Esophagus squamous epithelium (tissue), 5 donors: ENCODE results near the gene ASTN1. TPM values are rescaled to one million over a fixed set of nuclear protein-coding genes. Genes with fewer than 3 reads are reported as not detected.

Experiments used
- DNase-seq: peaks from one replicate; lab custom pipeline; 2025; lab: John Stamatoyannopoulos, UW
- H3K27ac ChIP-seq, 4 donors: fragments of 200-600 bp; sonication (generic); one replicate each; pipeline ENCODE4 v1.5.1; 2016 to 2019; ENCODE audit warnings: mild to moderate bottlenecking in 1 of 4
- H3K27me3 ChIP-seq, 4 donors: fragments of 200-600 bp; sonication (generic); 1 replicate in 3 of 4; 2 replicates in 1 of 4; pipeline versions ENCODE4 v1.5.1 to v1.6.0; 2017 to 2021; ENCODE audit warnings: antibody characterized with exemption in 1 of 4
- H3K36me3 ChIP-seq, 3 donors: fragments of 200-600 bp; sonication (generic); one replicate each; pipeline ENCODE4 v1.5.1; 2016 to 2019
- H3K4me1 ChIP-seq, 3 donors: fragments of 200-600 bp; sonication (generic); one replicate each; pipeline ENCODE4 v1.5.1; 2017 to 2019
- H3K4me3 ChIP-seq, 4 donors: fragments of 200-600 bp; sonication (generic); 1 replicate in 3 of 4; 2 replicates in 1 of 4; pipeline ENCODE4 v1.5.1; 2016 to 2019; ENCODE audit warnings: mild to moderate bottlenecking in 2 of 4, moderate library complexity in 1 of 4
- H3K9me3 ChIP-seq, 3 donors: fragments of 200-600 bp; sonication (generic); one replicate each; pipeline ENCODE4 v1.5.1; 2016 to 2019
- POLR2A ChIP-seq, 4 donors: fragments of 450-650 bp; IDR thresholded peaks; one replicate each; pipeline ENCODE4 v1.6.1; 2017; ENCODE audit warnings: antibody characterized with exemption in 4 of 4, mild to moderate bottlenecking in 4 of 4, moderate library complexity in 3 of 4
- WGBS, 2 donors: methylation state at CpG; one replicate each; pipeline ENCODE4 v1.1.5; 2018; 5-methylcytosine and 5-hydroxymethylcytosine counted together
- intact Hi-C: fragments of 100-400 bp; cut with DNase I; formaldehyde crosslinking; loops from one replicate; pipeline ENCODE4 v1.15.0; 2022
- total RNA-seq, 4 donors: library from RNA; depleted of rRNA; stranded (reverse); fragments of >200 nt; gene quantifications; one replicate each; pipeline ENCODE4 v1.1.0, GENCODE V29; 2016
- TF ChIP-seq, protein P1 (sequence below), 6 experiments: fragments of 450-650 bp in 4 of 6; fragments of 200-600 bp in 2 of 6; sonication (generic) in 2 of 6; IDR thresholded peaks; one replicate each; pipeline ENCODE4 v1.5.1; 2016 to 2019; ENCODE audit warnings: antibody characterized with exemption in 6 of 6, mild to moderate bottlenecking in 4 of 6, moderate library complexity in 4 of 6
- donor health status: DM: yes; HTN: yes; CAD: no.

The ASTN1 gene
- total RNA-seq, 4 donors from 2014 or later = under 0.01 TPM; not detected in 3

DNA sequence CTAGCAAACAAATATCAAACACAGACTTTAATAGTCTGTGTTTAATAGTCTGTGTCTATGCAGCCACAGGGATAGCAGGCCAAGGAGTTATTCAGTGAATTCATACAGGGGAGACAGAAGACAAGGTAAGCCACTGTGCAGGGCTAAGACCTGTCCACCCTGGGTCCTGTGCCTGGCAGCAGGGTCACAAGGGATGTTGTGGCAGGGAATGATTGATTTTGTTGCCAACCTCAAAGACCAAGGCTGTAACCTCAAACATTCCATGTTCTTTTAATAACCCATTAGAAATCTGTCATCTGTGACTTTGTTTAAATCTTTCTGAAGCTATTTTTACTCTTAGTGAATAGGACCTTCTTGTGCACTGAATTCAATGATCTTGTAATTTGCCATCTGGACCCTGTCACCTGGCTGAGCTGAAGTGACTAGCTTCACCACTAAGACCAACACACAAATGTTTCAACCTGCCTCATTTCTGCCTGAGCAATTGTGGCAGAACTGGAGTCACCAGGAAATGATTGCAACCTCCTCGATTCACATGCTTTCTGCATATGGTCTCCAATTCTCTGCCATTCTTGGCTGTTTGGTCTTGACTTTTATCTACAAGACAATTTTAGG, 154.2 kb downstream of the ASTN1 start:
- 29 to 36% methylated on average over 1 of the region's 1 CpG for WGBS, 2 donors
- Histone ChIP-seq H3K27me3 (no peaks in the 10 kb centered on the region), H3K36me3 (no peaks in the 10 kb centered on the region), H3K4me1 (no peaks in the 10 kb centered on the region), H3K4me3 (no peak overlapping the region), H3K9me3 (no peaks in the 10 kb centered on the region), H3K27ac (no peak overlapping the region)
- TF ChIP-seq POLR2A (IDR thresholded peaks at IDR 0.05) = no peak
- TF ChIP-seq, protein P1, sequence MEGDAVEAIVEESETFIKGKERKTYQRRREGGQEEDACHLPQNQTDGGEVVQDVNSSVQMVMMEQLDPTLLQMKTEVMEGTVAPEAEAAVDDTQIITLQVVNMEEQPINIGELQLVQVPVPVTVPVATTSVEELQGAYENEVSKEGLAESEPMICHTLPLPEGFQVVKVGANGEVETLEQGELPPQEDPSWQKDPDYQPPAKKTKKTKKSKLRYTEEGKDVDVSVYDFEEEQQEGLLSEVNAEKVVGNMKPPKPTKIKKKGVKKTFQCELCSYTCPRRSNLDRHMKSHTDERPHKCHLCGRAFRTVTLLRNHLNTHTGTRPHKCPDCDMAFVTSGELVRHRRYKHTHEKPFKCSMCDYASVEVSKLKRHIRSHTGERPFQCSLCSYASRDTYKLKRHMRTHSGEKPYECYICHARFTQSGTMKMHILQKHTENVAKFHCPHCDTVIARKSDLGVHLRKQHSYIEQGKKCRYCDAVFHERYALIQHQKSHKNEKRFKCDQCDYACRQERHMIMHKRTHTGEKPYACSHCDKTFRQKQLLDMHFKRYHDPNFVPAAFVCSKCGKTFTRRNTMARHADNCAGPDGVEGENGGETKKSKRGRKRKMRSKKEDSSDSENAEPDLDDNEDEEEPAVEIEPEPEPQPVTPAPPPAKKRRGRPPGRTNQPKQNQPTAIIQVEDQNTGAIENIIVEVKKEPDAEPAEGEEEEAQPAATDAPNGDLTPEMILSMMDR (IDR thresholded peaks at IDR 0.05) = no peak
- DNase-seq = no peak
- intact Hi-C loops = no loop called here

DNA sequence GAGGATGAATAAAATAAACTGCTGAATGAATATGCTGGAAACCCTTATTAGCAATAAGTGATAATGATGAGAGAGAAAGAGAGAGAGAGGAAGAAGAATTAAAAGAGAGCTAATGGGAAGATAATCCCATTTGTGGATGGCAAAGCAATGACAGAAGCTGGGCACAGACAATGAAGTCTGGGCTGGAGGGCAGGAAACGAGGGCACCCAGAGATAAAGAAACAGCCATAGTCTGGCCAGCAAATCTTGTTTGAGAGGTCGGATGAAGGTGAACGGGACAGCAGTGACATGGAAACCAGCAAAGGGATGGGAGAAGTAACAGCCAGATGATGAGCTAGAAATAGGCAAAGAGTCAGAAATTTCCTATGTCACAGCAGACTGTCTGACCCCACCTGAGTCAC, 155.9 kb downstream of the ASTN1 start:
- DNase-seq = no peak
- no peaks in the 10 kb centered on the region for H3K36me3 ChIP-seq
- H3K4me1 ChIP-seq = no peaks in the 10 kb centered on the region
- H3K27ac ChIP-seq = no peak overlapping the region
- whole genome bisulfite sequencing, 2 donors = 65 to 73% methylated on average over 3 of the region's 3 CpGs
- no peaks in the 10 kb centered on the region for H3K9me3 ChIP-seq
- H3K27me3 ChIP-seq = no peaks in the 10 kb centered on the region
- TF ChIP-seq POLR2A (IDR thresholded peaks at IDR 0.05) = no peak
- TF ChIP-seq, protein P1 (IDR thresholded peaks at IDR 0.05) = no peak
- no peak overlapping the region for H3K4me3 ChIP-seq
- intact Hi-C loops = no loop called here

GRCh38 chr1:177007437-177008161, 156.9 kb downstream of the ASTN1 start:
- Histone ChIP-seq H3K27me3 (no peaks in the 10 kb centered on the region), H3K9me3 (no peaks in the 10 kb centered on the region), H3K36me3 (no peaks in the 10 kb centered on the region), H3K27ac (no peak overlapping the region), H3K4me1 (no peaks in the 10 kb centered on the region), H3K4me3 (no peak overlapping the region)
- intact Hi-C loops = no loop called here
- DNase-seq = no peak
- 56 to 73% methylated on average over 8 of the region's 8 CpGs for WGBS, 2 donors
- TF ChIP-seq POLR2A (IDR thresholded peaks at IDR 0.05) = no peak
- TF ChIP-seq, protein P1 (IDR thresholded peaks at IDR 0.05) = no peak

GRCh38 chr1:177002891-177003290, 161.6 kb downstream of the ASTN1 start:
- H3K4me1 ChIP-seq = no peaks in the 10 kb centered on the region
- H3K4me3 ChIP-seq = no peak overlapping the region
- WGBS, 2 donors = 62 to 72% methylated on average over 5 of the region's 5 CpGs
- DNase-seq = no peak
- H3K36me3 ChIP-seq = no peaks in the 10 kb centered on the region
- no peaks in the 10 kb centered on the region for H3K9me3 ChIP-seq
- no peaks in the 10 kb centered on the region for H3K27me3 ChIP-seq
- TF ChIP-seq, protein P1 (IDR thresholded peaks at IDR 0.05) = no peak
- TF ChIP-seq POLR2A (IDR thresholded peaks at IDR 0.05) = no peak
- intact Hi-C loops = no loop called here
- no peak overlapping the region for H3K27ac ChIP-seq

GRCh38 chr1:177001556-177001955, 163.0 kb downstream of the ASTN1 start:
- H3K9me3 ChIP-seq = no peaks in the 10 kb centered on the region
- no peak for DNase-seq
- no peaks in the 10 kb centered on the region for H3K4me1 ChIP-seq
- no peak overlapping the region for H3K4me3 ChIP-seq
- H3K27me3 ChIP-seq = no peaks in the 10 kb centered on the region
- WGBS, 2 donors = 58 to 80% methylated on average over 2 of the region's 2 CpGs
- H3K27ac ChIP-seq = no peak overlapping the region
- TF ChIP-seq, protein P1 (IDR thresholded peaks at IDR 0.05) = no peak
- TF ChIP-seq POLR2A (IDR thresholded peaks at IDR 0.05) = no peak
- intact Hi-C loops = no loop called here
- no peaks in the 10 kb centered on the region for H3K36me3 ChIP-seq
